LNCAP (cell line): ENCODE data around the gene PDCL3.

Experiments
- TF ChIP-seq, protein P1 (sequence below): fragments of 450-650 bp; IDR thresholded peaks from 2 replicates; pipeline ENCODE4 v1.5.1; 2017; ENCODE audit warnings: mild to moderate bottlenecking

The PDCL3 gene

DNA sequence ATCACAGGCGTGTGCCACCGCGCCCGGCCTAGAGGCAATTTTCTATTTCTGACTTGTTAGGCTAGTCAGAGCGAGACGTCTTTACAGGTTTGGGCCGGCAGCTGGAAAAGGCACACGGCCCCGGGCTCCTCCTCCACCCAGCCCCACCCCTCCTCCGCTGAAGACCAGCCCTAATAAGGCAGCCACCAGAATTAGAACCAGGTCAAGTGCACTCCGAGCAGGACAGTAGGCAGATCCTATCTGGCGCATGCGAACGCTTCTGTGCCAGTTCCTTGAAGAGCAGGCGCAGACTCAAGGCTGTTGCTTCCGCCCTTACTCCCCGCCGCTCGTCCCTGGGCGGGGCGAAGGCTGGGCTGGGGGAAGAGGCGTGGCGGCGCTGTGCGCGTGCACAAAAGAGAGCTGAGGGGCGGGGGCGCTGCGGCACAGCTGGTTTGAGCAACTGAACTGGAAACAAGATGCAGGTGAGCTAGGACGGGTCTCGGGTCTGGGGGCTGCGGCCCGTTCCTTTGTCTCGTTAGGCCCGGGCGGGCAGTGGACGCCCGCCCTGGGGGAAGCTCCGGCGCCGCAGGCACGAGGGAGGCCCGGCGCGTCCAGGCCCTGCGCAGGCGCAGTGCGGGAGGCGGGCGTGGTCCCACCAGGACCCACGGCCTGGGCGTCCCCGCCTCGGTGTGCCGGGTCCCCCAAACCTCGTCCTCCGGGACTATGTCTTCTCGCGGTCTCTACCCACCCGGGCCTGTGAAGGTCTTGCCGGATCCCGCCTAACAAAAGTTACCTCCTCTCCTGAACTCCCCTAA lies at the start of gene PDCL3:
Gene PDCL3 (plus strand): TSS at position 381 of the 794 bp plus-strand sequence. CDS start 75 bp downstream, at position 456.
- TF ChIP-seq, protein P1, sequence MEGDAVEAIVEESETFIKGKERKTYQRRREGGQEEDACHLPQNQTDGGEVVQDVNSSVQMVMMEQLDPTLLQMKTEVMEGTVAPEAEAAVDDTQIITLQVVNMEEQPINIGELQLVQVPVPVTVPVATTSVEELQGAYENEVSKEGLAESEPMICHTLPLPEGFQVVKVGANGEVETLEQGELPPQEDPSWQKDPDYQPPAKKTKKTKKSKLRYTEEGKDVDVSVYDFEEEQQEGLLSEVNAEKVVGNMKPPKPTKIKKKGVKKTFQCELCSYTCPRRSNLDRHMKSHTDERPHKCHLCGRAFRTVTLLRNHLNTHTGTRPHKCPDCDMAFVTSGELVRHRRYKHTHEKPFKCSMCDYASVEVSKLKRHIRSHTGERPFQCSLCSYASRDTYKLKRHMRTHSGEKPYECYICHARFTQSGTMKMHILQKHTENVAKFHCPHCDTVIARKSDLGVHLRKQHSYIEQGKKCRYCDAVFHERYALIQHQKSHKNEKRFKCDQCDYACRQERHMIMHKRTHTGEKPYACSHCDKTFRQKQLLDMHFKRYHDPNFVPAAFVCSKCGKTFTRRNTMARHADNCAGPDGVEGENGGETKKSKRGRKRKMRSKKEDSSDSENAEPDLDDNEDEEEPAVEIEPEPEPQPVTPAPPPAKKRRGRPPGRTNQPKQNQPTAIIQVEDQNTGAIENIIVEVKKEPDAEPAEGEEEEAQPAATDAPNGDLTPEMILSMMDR: no peak

DNA sequence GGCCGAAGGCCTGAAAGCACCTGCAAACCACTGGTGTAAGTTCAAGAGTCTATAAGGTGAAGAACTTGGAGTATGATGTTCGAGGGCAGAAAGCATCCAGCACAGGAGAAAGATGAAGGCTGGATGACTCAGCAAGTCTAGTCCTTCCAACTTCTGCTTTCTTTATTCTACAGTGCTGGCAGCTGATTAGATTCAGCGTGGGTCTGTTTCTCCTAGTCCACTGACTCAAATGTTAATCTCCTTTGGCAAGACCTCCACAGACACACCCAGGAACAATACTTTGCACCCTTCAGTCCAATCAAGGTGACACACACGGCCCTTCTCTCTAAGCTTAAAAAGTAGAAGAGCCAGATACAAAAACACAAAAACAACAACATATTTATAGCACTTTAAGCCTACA lies 49.1 kb upstream of the PDCL3 start:
- TF ChIP-seq, protein P1: no peak

DNA sequence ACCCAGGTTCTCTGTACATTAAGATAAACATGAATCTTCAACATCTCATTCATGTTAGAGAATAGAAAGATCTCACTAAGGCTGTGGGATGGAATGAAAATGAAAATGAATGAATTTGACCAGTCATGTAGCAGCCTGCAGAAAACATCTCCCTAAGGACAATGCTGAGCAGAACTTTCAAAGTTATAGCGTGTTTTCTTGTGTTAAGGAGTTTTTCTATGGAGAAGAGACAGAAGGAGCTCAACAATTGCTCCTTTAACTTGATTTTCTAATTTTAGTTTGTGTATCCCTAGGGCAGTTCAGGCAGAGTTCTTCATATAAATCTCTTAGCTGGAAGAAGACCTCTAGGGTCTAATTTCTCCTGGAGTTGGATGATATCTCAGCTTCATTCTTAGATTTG lies 45.2 kb upstream of the PDCL3 start:
- TF ChIP-seq, protein P1: no peak

DNA sequence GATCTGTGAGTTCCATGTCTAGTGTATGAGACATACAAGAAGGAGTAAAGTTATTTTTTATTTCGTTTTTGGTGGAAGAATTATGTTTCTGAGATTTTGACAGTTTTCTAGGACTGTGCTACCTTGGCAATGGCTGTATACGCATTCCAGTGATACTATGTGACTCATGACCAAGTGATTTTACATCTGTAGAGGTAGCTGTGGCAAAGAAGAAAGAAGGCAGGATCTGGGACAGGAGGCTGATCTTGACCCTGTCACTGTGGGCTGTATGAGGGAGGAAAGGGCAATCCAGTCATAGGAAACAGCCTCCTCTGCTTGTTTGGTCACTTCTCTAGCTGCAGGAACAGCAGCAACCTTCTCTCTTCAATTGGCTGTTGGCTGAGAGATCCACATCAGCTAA lies 44.0 kb upstream of the PDCL3 start:
- TF ChIP-seq, protein P1: no peak

DNA sequence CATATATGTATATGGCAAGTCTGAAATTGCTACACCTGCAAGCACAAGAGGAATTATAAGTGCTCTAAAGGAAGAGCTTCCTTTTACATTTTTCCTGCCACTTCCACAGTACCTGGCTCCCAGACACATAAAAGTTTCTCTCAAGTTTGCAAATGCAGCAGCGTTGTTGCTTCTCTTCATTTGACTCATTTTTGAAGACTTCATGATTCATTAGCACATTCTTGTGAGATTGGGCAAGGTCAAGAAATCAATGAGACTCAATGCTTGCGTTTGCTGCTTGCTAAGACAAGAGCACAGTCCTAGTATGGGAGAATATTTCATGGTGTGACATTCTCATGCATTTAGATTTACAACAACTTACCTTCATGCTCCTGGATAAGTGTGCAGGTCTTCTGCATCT lies 42.6 kb upstream of the PDCL3 start:
- TF ChIP-seq, protein P1: no peak

DNA sequence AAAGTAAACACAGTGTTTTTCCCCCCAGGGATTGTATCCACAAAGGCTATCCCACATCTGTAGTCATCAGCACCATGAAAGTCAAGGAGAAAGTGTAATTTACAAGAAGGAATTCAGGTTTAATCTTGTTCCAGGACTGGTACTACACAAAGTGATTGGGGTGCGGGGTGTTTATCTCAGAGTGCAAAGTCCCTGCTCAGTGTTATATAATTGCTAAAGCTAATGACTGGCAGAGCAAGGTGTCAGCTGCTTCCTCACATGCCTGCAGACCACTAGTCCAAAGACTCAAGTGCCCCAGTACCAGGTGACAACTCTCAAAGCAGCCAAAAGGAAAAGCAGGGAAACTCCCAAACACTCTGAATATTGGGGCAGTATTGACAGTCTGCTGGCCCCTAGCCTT lies 40.4 kb upstream of the PDCL3 start:
- TF ChIP-seq, protein P1: no peak

DNA sequence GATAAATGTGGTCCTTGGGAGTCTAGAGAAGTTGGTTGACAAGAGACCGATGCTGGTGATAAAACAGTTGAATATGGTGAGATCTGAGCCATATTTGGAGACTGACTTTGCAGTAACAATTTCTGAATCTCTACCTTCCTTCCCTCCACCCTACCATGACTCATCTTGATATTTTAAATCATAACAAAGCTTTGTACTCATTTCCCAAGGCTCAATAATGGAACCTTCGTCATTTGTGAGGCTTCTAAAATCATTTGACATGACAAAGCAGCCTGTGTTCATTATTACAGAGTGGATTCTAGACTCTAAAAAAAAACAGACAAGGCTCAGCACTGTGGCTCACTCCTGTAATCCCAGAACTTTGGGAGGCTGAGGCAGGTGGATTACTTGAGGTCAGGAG lies 38.5 kb upstream of the PDCL3 start:
- TF ChIP-seq, protein P1: no peak
